Ovary (tissue), 9 donors: ENCODE measurements around the gene ST7. TPM values are rescaled to one million over a fixed set of nuclear protein-coding genes. Genes with fewer than 3 reads are reported as not detected.
"Not testable (repeated sequence)": the region's sequence is repeated elsewhere in the genome, so short reads cannot be mapped to it uniquely, and the experiment has no call there.

Source experiments
- DNase-seq, 5 donors: peaks; one replicate each; pipeline ENCODE4 v3.0.0-alpha.2; 2019 to 2020
- H3K27ac ChIP-seq, 2 donors: fragments of 200-600 bp; one replicate each; pipeline versions ENCODE4 v1.5.1 to v1.8.0; 2019 to 2022
- H3K27me3 ChIP-seq: fragments of 200-600 bp; one replicate; pipeline ENCODE4 v1.8.0; 2022
- H3K36me3 ChIP-seq: fragments of 200-600 bp; sonication (generic); one replicate; pipeline ENCODE4 v1.5.1; 2019
- H3K4me1 ChIP-seq: one replicate; pipeline ENCODE4 v1.8.1; 2013; ENCODE audit warnings: mild to moderate bottlenecking, moderate library complexity; ENCODE audit not compliant: insufficient read depth
- H3K4me3 ChIP-seq: fragments of 200-600 bp; sonication (generic); one replicate; pipeline ENCODE4 v1.5.1; 2017
- H3K9me3 ChIP-seq, 2 donors: fragments of 200-600 bp in 1 of 2; sonication (generic) in 1 of 2; one replicate each; pipeline versions ENCODE4 v1.5.1 to v1.8.1; 2013 to 2019; ENCODE audit warnings: mild to moderate bottlenecking in 1 of 2, moderate library complexity in 1 of 2
- EP300 ChIP-seq: sonication (generic); formaldehyde crosslinking; IDR thresholded peaks from one replicate; pipeline ENCODE4 v1.6.1; 2017; ENCODE audit warnings: antibody characterized with exemption
- POLR2A ChIP-seq: fragments of 450-650 bp; IDR thresholded peaks from one replicate; pipeline ENCODE4 v1.6.1; 2017; ENCODE audit warnings: antibody characterized with exemption, mild to moderate bottlenecking, moderate library complexity
- WGBS, 3 donors: extraction: QIAGEN DNeasy Blood & Tissue Kit in 1 of 3; methylation state at CpG; one replicate each; pipeline versions ENCODE4 v1.1.5 to v1.1.7; 2013 to 2017; 5-methylcytosine and 5-hydroxymethylcytosine counted together
- intact Hi-C, 4 donors: fragments of 100-400 bp; cut with DNase I; formaldehyde crosslinking; loops; one replicate each; pipeline versions ENCODE4 v1.11.0 to v1.15.1; 2022 to 2023
- polyA plus RNA-seq, 2 donors: library from polyadenylated mRNA; stranded (reverse); fragments of 200-250 nt in 1 of 2; fragments of 350-450 nt in 1 of 2; fragmentation: Illumina TruSeq in 1 of 2; extraction: RNeasy Lipid Tissue Mini Kit (QIAGEN cat#74804) in 1 of 2; gene quantifications; one replicate each; pipeline ENCODE4 v1.2.3, GENCODE V29; 2013 to 2014
- total RNA-seq, 7 donors: library from RNA; depleted of rRNA in 2 of 7; stranded (reverse); fragments of >200 nt in 2 of 7; fragmentation: NEBNext Ultra II Directional in 3 of 7; extraction: Animal tissue kit (Norgen Biotek cat#: 25700) in 3 of 7; gene quantifications; one replicate each; pipeline versions ENCODE4 v1.1.0 to v1.2.4, GENCODE V29; 2016 to 2023
- TF ChIP-seq, protein P1 (sequence below), 3 donors: fragments of 450-650 bp in 2 of 3; fragments of 200-600 bp in 1 of 3; IDR thresholded peaks; one replicate each; pipeline versions ENCODE4 v1.5.1 to v1.8.0; 2016 to 2022; ENCODE audit warnings: antibody characterized with exemption in 3 of 3, mild to moderate bottlenecking in 1 of 3
- donor health status: DM: no; HTN: no; CAD: no; lungs with moderate emphysema.
- donor health status: DM: no; HTN: no; CAD: no.
- donor health status: Bipolar disorder and iron deficiency.
- donor health status: DM: yes; HTN: yes; CAD: no.
- donor health status: DM: no; HTN: no; CAD: no.
- donor health status: DM: yes; HTN: yes; CAD: no.

ST7 gene
- total and polyA plus RNA-seq, 9 donors = 14.1 to 37.7 (median 18.8) TPM

DNA sequence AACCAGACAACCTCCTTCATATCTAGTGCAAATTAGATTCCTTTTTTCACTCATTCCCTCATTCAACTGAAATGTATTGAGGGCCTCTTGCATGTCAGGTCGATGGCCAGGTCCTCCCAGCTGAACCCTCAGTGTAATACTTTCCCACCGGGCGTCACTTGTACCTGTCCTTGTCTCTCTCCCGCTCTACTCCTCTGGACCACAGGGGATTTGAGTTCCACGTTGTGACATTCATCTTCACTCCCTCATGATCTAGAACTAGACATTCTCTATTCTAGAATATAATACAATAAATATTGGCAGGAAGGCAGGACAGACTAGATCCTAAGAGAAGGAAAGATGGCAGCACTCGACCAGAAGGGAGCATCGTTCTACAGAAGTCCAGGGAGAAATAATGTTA, 285.6 kb downstream of the ST7 start:
- H3K4me1 ChIP-seq = no peaks in the 10 kb centered on the region
- intact Hi-C loops = no loop called here
- TF ChIP-seq, protein P1, sequence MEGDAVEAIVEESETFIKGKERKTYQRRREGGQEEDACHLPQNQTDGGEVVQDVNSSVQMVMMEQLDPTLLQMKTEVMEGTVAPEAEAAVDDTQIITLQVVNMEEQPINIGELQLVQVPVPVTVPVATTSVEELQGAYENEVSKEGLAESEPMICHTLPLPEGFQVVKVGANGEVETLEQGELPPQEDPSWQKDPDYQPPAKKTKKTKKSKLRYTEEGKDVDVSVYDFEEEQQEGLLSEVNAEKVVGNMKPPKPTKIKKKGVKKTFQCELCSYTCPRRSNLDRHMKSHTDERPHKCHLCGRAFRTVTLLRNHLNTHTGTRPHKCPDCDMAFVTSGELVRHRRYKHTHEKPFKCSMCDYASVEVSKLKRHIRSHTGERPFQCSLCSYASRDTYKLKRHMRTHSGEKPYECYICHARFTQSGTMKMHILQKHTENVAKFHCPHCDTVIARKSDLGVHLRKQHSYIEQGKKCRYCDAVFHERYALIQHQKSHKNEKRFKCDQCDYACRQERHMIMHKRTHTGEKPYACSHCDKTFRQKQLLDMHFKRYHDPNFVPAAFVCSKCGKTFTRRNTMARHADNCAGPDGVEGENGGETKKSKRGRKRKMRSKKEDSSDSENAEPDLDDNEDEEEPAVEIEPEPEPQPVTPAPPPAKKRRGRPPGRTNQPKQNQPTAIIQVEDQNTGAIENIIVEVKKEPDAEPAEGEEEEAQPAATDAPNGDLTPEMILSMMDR (IDR thresholded peaks at IDR 0.05) = no peak
- TF ChIP-seq EP300 (no peak), POLR2A (no peak)
- no peaks in the 10 kb centered on the region for H3K36me3 ChIP-seq
- DNase-seq = no peak
- H3K4me3 ChIP-seq = no peak overlapping the region
- no peak overlapping the region for H3K27ac ChIP-seq
- 86 to 91% (median 89%) methylated on average over 7 of the region's 7 CpGs for WGBS, 3 donors
- H3K27me3 ChIP-seq = no peaks in the 10 kb centered on the region
- H3K9me3 ChIP-seq = no peaks in the 10 kb centered on the region

DNA sequence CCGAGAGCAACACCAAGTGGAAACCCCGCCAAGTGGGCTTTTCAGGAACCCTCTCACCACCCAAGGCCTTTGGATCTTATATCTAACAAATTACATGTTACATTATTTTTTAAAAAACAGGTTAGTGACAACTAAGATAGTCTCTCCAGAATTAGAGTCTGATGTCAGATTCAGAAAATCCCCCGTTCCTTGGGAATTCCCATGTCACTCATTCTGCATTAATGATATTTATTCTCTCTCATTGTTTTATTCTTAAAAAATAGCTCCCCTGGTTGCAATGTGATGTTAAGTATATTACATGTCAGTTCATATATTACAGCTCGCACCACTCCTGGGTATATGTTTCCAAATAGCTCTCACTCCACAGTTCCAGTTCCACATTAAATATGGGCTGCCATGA, 287.8 kb downstream of the ST7 start:
- Histone ChIP-seq H3K27me3 (no peaks in the 10 kb centered on the region), H3K9me3 (no peaks in the 10 kb centered on the region), H3K36me3 (no peaks in the 10 kb centered on the region), H3K27ac (no peak overlapping the region), H3K4me3 (no peak overlapping the region), H3K4me1 (no peaks in the 10 kb centered on the region)
- DNase-seq = no peak
- 89 to 93% (median 92%) methylated on average over 4 of the region's 4 CpGs for WGBS, 3 donors
- intact Hi-C loops = no loop called here
- TF ChIP-seq EP300 = no peak
- TF ChIP-seq POLR2A = no peak
- TF ChIP-seq, protein P1 (IDR thresholded peaks at IDR 0.05) = no peak

DNA sequence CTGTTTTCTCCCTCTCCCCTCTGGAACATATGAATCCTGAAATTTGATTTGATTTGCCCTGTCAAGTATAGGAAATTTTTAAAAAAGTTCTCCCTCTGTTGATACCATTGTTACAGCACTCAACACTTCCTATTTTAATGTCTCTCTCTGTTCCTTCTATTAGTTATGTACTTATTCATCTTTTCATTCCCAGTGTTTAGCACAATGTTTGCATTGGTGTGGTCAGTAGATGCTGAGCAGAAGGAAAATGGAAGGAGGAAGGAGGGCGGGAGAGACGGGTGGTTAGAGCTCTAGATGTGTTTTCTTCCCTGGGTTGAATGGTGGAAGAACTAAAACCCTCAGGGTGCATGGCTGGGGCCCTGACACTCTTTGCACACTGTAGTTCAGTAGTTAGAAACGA, 290.1 kb downstream of the ST7 start:
- H3K36me3 ChIP-seq = no peaks in the 10 kb centered on the region

DNA sequence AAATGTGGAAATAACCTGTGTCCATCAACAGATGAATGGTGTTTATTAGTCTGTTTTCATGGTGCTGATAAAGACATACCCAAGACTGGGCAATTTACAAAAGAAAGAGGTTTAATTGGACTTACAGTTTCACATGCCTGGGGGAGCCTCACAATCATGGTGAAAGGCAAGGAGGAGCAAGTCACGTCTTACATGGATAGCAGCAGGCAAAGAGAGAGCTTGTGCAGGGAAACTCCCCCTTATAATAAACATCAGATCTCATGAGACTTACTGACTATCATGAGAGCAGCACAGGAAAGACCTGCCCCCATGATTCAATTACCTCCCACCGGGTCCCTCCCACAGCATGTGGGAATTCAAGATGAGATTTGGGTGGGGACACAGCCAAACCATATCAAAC, 292.4 kb downstream of the ST7 start:
- intact Hi-C loops, DNase-seq, H3K4me3 ChIP-seq, H3K27ac ChIP-seq, H3K27me3 ChIP-seq, H3K9me3 ChIP-seq, H3K36me3 ChIP-seq, H3K4me1 ChIP-seq: not testable (repeated sequence)
- WGBS, 3 donors = 89 to 92% (median 91%) methylated on average over 2 of the region's 2 CpGs

More for the DNA sequence above, 290.1 kb downstream of the ST7 start:
- TF ChIP-seq, protein P1 (IDR thresholded peaks at IDR 0.05) = no peak
- TF ChIP-seq POLR2A (no peak), EP300 (no peak)
- Histone ChIP-seq H3K9me3 (no peaks in the 10 kb centered on the region), H3K4me1 (no peaks in the 10 kb centered on the region), H3K4me3 (no peak overlapping the region), H3K27me3 (no peaks in the 10 kb centered on the region), H3K27ac (no peak overlapping the region)
- DNase-seq = no peak
- WGBS, 3 donors = 53 to 88% (median 75%) methylated on average over 3 of the region's 3 CpGs
- intact Hi-C loops = no loop called here

DNA sequence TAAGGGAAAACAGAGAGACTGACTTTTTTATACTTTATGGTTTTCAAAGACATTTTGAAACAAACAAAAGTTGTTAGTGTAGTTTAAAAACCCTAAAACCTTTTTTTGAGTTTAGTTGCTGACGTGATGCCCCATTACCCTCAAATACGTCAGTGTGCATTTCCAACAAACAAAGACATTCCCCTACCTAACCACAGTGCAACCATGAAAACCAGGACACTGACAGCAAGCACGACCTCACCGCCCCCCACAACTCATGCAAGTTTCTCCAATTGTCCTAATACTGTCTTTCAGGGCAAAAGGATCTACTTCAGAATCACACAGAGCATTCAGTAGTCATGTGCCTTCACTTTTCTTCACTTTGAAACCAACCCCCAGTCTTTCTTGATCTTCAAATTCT, 294.5 kb downstream of the ST7 start:
- H3K27ac ChIP-seq = no peak overlapping the region
- H3K4me1 ChIP-seq = no peaks in the 10 kb centered on the region
- intact Hi-C loops = no loop called here
- no peaks in the 10 kb centered on the region for H3K36me3 ChIP-seq
- no peak for TF ChIP-seq POLR2A
- no peak for TF ChIP-seq EP300
- TF ChIP-seq, protein P1 (IDR thresholded peaks at IDR 0.05) = no peak
- 76 to 81% (median 77%) methylated on average over 4 of the region's 4 CpGs for WGBS, 3 donors
- H3K27me3 ChIP-seq = no peaks in the 10 kb centered on the region
- DNase-seq = no peak
- no peaks in the 10 kb centered on the region for H3K9me3 ChIP-seq
- H3K4me3 ChIP-seq = no peak overlapping the region
